HepG2 (cell line): Measurements from ENCODE around the gene STK10. TPM values are rescaled to one million over a fixed set of nuclear protein-coding genes. Genes with fewer than 3 reads are reported as not detected.

ENCODE experiments used
- AGO1 ChIP-seq: fragments of 200-400 bp; formaldehyde crosslinking; IDR thresholded peaks from 2 replicates; pipeline ENCODE4 v1.6.1; 2017; ENCODE audit warnings: mild to moderate bottlenecking, low read depth, low read length, moderate library complexity; ENCODE audit not compliant: poor library complexity, severe bottlenecking
- AHR ChIP-seq: IDR thresholded peaks from 2 replicates; pipeline ENCODE4 v1.6.1; 2018; ENCODE audit warnings: missing genetic modification reagents, missing compliant biosample characterization
- ATF7 ChIP-seq, 2 experiments: fragments of 450-650 bp in 1 of 2; sonication (generic) in 1 of 2; formaldehyde crosslinking in 1 of 2; IDR thresholded peaks; 2 replicates each; pipeline versions ENCODE4 v1.4.0 to v1.6.1; 2016 to 2020; ENCODE audit warnings: antibody characterized with exemption in 1 of 2, mild to moderate bottlenecking in 1 of 2, missing genetic modification reagents in 1 of 2
- ATRX ChIP-seq: sonication (generic); formaldehyde crosslinking; IDR thresholded peaks from 2 replicates; pipeline ENCODE4 v1.4.0; 2020; ENCODE audit warnings: missing genetic modification reagents, borderline replicate concordance
- GPN1 ChIP-seq: sonication (generic); formaldehyde crosslinking; IDR thresholded peaks from 2 replicates; pipeline ENCODE4 v1.5.1; 2020; ENCODE audit warnings: missing genetic modification reagents, borderline replicate concordance
- HMG20A ChIP-seq: IDR thresholded peaks from 2 replicates; pipeline ENCODE4 v1.6.1; 2016; ENCODE audit warnings: borderline replicate concordance
- KAT2B ChIP-seq: fragments of 150-350 bp; IDR thresholded peaks from 2 replicates; pipeline ENCODE4 v1.6.1; 2014; ENCODE audit warnings: low read depth, low read length, borderline replicate concordance
- MAF1 ChIP-seq: sonication (generic); formaldehyde crosslinking; IDR thresholded peaks from 2 replicates; pipeline ENCODE4 v1.5.0; 2020; ENCODE audit warnings: missing genetic modification reagents, borderline replicate concordance
- NAIF1 ChIP-seq: sonication (generic); formaldehyde crosslinking; IDR thresholded peaks from 2 replicates; pipeline ENCODE4 v1.5.0; 2020; ENCODE audit warnings: mild to moderate bottlenecking, missing genetic modification reagents, borderline replicate concordance
- NFIC ChIP-seq: IDR thresholded peaks from 2 replicates; pipeline ENCODE4 v1.6.1; 2012; ENCODE audit warnings: mild to moderate bottlenecking, low read length, inconsistent platforms
- NR2C2 ChIP-seq: sonication (generic); formaldehyde crosslinking; IDR thresholded peaks from 2 replicates; pipeline ENCODE4 v1.4.0; 2020; ENCODE audit warnings: missing genetic modification reagents, mild to moderate bottlenecking, moderate library complexity, borderline replicate concordance
- RAD21 ChIP-seq: fragments of 450-650 bp; formaldehyde crosslinking; IDR thresholded peaks from 2 replicates; pipeline ENCODE4 v1.5.0; 2020; ENCODE audit warnings: mild to moderate bottlenecking
- TOPORS ChIP-seq: sonication (generic); formaldehyde crosslinking; IDR thresholded peaks from 2 replicates; pipeline ENCODE4 v1.8.0; 2023; ENCODE audit warnings: mild to moderate bottlenecking, missing genetic modification reagents
- ZBTB20 ChIP-seq: sonication (generic); formaldehyde crosslinking; IDR thresholded peaks from 2 replicates; pipeline ENCODE4 v1.8.1; 2023; ENCODE audit warnings: missing genetic modification reagents, low read depth, mild to moderate bottlenecking, borderline replicate concordance
- ZNF331 ChIP-seq: sonication (generic); formaldehyde crosslinking; IDR thresholded peaks from 2 replicates; pipeline ENCODE4 v1.4.0; 2020; ENCODE audit warnings: missing genetic modification reagents
- ZNF337 ChIP-seq: sonication (generic); formaldehyde crosslinking; IDR thresholded peaks from 2 replicates; pipeline ENCODE4 v1.5.1; 2020; ENCODE audit warnings: missing genetic modification reagents, low read depth, mild to moderate bottlenecking, borderline replicate concordance
- ZSCAN12 ChIP-seq: sonication (generic); formaldehyde crosslinking; IDR thresholded peaks from 2 replicates; pipeline ENCODE4 v1.9.0; 2021; ENCODE audit warnings: mild to moderate bottlenecking, missing genetic modification reagents
- ZSCAN22 ChIP-seq: sonication (generic); formaldehyde crosslinking; IDR thresholded peaks from 2 replicates; pipeline ENCODE4 v1.4.0; 2020; ENCODE audit warnings: mild to moderate bottlenecking, missing genetic modification reagents
- polyA plus RNA-seq, 8 experiments: library from polyadenylated mRNA; depleted of rRNA in 3 of 8; stranded (reverse) in 7 of 8; unstranded in 1 of 8; fragments of >200 nt; fragmentation: Illumina TruSeq in 4 of 8; extraction: Trizol in 4 of 8; gene quantifications; 2 replicates each; pipeline versions ENCODE4 v1.2.1 to v1.2.3, GENCODE V29; 2011 to 2016; ENCODE audit warnings: low read depth in 4 of 8, missing spikeins in 1 of 8, mixed read lengths in 1 of 8; ENCODE audit not compliant: insufficient read depth in 1 of 8
- total RNA-seq, 5 experiments: library from RNA; depleted of rRNA; stranded (reverse); fragments of >200 nt; fragmentation: Illumina TruSeq; extraction: Trizol; gene quantifications; 2 replicates each; pipeline ENCODE4 v1.2.3, GENCODE V29; 2016; ENCODE audit warnings: low read depth in 1 of 5
- TF ChIP-seq, protein P1 (sequence below): sonication (generic); formaldehyde crosslinking; IDR thresholded peaks from 2 replicates; pipeline ENCODE4 v1.4.0; 2020; ENCODE audit warnings: mild to moderate bottlenecking, low read depth, missing genetic modification reagents
- TF ChIP-seq, protein P2 (sequence below): IDR thresholded peaks from 2 replicates; pipeline ENCODE4 v1.6.1; 2016; ENCODE audit warnings: mild to moderate bottlenecking
- TF ChIP-seq, protein P3 (sequence below): sonication (generic); formaldehyde crosslinking; IDR thresholded peaks from 2 replicates; pipeline ENCODE4 v1.4.0; 2020; ENCODE audit warnings: missing genetic modification reagents, borderline replicate concordance

STK10 gene
- total and polyA plus RNA-seq, 2 of the 13 experiments (the other 11 are each of a cell fraction or from before 2014, with no cell fraction given), result 7.0 to 7.2 TPM

DNA sequence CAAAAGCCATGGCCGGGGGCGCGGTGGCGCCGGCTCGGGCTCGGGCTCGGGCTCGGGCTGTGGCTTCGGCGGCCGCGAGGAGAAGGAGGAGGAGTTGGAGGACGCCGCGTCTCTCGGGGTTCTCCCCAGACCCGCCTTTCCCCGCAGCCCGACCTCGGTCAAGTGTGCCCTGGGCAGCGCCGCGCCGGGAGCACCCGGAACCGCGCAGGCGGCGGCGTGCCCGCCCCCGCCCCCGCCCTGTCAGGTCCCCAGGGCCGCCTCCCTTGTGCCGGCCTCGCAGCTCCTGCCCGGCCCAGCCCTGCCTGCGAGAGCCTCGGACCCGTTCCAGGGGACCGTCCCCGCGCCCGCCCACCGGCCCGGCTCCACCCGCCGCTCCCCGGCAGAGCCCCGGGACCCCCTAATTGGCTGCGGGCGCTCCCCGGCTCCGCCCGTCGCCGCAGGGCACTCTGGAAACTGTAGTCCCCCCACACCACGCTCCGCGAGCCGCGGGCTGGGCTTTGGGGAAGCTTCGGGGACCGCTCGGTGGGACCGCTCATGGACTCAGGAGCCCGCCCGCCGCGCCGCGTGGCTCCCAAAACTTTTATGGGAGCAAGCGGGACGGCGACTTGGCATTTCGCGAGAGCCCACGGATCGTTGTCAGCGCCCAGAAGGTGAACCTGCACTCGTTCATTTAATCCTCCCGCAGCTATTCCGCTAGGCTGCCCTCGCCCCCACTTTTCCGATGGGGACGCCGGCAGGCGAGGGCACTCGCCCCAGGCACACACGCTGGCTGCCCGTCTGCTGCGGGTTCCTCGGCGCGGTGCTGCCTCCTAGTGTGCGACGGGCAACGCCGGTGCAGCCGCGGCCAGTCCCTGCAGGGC is at the start of gene STK10 (continued):
- TF ChIP-seq, protein P1, sequence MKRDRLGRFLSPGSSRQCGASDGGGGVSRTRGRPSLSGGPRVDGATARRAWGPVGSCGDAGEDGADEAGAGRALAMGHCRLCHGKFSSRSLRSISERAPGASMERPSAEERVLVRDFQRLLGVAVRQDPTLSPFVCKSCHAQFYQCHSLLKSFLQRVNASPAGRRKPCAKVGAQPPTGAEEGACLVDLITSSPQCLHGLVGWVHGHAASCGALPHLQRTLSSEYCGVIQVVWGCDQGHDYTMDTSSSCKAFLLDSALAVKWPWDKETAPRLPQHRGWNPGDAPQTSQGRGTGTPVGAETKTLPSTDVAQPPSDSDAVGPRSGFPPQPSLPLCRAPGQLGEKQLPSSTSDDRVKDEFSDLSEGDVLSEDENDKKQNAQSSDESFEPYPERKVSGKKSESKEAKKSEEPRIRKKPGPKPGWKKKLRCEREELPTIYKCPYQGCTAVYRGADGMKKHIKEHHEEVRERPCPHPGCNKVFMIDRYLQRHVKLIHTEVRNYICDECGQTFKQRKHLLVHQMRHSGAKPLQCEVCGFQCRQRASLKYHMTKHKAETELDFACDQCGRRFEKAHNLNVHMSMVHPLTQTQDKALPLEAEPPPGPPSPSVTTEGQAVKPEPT, result no peak
- TF ChIP-seq NR2C2 (CRISPR knock-in tag) (no peak), ZNF337 (CRISPR knock-in tag) (no peak), ZNF331 (CRISPR knock-in tag) (peak; percentile 82; the same call in 1 of the 2 replicates), GPN1 (CRISPR knock-in tag) (no peak), AHR (CRISPR knock-in tag) (peak; percentile 92), ZSCAN22 (CRISPR knock-in tag) (no peak), ZSCAN12 (peak; percentile 40; the same call in 1 of the 2 replicates), TOPORS (no peak), KAT2B (no peak), NAIF1 (CRISPR knock-in tag) (0 out of 2 replicates have a peak, but pooled peaks have one; percentile 41), MAF1 (CRISPR knock-in tag) (no peak; the same call in 1 of the 2 replicates), AGO1 (no peak), ATRX (no peak), RAD21 (peak; percentile 99), ZBTB20 (CRISPR knock-in tag) (no peak), HMG20A (CRISPR knock-in tag) (peak; percentile 24; the same call in 1 of the 2 replicates), ATF7 (IDR thresholded peaks at IDR 0.05) (no peak), ATF7 (CRISPR knock-in tag; IDR thresholded peaks at IDR 0.05) (no peak), NFIC (no peak; the same call in 1 of the 2 replicates)
- TF ChIP-seq, protein P2, sequence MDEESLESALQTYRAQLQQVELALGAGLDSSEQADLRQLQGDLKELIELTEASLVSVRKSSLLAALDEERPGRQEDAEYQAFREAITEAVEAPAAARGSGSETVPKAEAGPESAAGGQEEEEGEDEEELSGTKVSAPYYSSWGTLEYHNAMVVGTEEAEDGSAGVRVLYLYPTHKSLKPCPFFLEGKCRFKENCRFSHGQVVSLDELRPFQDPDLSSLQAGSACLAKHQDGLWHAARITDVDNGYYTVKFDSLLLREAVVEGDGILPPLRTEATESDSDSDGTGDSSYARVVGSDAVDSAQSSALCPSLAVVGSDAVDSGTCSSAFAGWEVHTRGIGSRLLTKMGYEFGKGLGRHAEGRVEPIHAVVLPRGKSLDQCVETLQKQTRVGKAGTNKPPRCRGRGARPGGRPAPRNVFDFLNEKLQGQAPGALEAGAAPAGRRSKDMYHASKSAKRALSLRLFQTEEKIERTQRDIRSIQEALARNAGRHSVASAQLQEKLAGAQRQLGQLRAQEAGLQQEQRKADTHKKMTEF (CRISPR knock-in tag), result peak; percentile 86
- TF ChIP-seq, protein P3, sequence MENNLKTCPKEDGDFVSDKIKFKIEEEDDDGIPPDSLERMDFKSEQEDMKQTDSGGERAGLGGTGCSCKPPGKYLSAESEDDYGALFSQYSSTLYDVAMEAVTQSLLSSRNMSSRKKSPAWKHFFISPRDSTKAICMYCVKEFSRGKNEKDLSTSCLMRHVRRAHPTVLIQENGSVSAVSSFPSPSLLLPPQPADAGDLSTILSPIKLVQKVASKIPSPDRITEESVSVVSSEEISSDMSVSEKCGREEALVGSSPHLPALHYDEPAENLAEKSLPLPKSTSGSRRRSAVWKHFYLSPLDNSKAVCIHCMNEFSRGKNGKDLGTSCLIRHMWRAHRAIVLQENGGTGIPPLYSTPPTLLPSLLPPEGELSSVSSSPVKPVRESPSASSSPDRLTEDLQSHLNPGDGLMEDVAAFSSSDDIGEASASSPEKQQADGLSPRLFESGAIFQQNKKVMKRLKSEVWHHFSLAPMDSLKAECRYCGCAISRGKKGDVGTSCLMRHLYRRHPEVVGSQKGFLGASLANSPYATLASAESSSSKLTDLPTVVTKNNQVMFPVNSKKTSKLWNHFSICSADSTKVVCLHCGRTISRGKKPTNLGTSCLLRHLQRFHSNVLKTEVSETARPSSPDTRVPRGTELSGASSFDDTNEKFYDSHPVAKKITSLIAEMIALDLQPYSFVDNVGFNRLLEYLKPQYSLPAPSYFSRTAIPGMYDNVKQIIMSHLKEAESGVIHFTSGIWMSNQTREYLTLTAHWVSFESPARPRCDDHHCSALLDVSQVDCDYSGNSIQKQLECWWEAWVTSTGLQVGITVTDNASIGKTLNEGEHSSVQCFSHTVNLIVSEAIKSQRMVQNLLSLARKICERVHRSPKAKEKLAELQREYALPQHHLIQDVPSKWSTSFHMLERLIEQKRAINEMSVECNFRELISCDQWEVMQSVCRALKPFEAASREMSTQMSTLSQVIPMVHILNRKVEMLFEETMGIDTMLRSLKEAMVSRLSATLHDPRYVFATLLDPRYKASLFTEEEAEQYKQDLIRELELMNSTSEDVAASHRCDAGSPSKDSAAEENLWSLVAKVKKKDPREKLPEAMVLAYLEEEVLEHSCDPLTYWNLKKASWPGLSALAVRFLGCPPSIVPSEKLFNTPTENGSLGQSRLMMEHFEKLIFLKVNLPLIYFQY (CRISPR knock-in tag), result no peak
